D341Med (cell line): Measurements from ENCODE around the gene POU2F3.
A peak's percentile ranks its signal among the peaks of the same experiment; 100 is the strongest.

Experiments used
- DNase-seq: peaks from one replicate; pipeline ENCODE4 v3.0.0; 2012; ENCODE audit warnings: low spot score

POU2F3 gene

DNA sequence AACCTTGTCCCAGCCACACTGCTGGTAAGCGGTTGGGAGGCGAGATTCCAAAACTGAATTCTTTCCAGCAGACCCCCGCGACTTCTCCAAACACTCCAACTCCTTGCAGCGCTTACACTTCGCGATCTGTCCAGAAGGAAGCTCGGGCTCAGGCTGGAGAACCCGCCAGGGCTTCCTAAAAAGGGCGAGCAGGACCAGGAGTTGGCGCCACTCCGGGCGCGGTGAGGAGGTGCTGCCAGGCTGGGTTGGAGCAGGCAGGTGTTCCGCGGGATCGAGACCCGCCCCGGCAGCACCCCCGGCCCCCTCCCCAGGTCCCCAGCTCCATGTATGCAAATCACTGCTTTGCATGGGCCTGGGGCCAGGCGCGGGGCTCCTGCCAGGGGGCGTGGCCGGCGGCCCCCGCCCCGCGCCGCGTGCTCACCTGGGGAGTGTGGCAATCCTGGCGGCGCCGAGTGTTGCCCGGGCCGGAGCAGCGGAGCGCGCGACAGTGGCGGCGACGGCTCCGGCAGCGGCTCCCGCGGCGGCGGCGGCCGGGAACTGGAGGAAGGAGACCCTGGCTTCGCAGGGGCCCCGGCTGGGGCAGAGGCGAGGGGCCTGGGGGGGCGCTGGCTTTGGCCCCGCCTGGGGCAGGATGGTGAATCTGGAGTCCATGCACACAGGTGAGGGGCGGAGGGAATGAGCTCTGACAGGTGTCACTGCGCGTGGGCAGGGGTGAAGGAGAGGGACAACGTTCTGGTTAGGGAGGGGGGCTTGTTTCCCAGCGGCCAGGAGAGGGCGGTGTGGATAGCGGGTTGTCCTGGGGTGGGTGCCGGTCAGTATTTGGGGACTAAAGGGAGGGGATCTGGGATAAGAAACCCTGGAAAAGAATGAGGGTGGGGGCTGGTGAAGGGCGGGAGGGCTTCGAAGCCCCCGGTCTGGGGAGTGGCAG, at the start of gene POU2F3:
POU2F3 (plus strand) TSS at position 428 of the 928 bp plus-strand sequence; CDS start at position 632, 204 bp downstream.
- DNase-seq = no peak

DNA sequence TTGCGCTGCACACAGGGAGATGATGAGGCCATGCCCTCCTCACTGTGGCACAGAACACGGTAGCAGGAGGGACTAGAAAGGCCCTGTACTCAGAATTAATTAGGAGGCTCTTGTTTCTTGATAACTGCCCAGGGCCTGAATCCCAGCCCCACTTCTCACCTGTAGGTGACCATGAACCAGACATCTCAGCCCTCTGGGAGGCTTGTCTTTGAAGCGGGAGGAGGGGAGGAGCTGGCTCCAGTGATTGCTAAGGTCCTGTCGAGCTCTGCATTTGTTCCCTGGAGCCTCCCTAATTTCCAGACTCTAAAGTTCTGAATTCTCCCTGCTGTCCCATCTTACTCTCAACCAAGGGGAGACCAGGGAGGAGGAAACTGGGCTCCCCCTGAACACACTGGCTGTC, 48.9 kb upstream of the POU2F3 start:
- DNase-seq = no peak

DNA sequence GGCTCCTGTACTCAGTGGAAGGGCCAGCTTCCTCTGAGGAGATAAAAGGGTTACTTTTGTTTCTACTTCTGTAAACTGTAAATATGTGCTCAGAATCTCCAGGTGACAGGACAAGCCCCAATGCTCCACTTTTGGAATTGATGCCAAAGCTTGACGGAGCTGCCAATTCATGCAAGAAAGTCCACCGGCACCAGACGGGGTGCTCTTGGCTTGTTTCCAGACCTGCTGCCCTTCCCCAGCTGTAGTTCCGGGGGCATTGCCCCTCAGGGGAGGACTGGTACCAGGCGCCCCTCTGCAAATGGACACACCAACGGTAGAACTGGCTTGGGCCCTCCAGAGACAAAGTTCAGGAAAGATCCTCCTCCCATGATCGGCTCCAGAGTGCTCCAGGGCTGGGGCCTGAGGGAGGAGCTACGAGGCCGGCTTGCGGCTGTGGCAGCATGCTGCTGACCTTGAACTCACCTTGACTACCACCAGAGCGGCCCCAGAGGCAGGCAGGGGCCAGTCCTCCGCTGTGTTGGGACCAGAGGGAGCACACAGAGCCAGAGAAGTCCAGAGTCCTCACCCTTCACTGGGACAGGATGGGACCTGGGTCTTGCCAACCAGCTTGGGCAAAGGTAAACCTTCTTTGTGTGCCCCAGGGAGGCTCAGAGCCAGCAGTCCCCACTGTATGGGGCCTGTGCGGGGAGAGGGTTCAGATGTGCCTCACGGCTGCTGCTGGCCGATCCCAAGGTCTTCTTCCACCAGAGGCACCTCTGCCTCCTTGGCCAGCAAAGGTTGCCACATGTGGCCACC, 46.9 kb upstream of the POU2F3 start:
- no peak for DNase-seq

DNA sequence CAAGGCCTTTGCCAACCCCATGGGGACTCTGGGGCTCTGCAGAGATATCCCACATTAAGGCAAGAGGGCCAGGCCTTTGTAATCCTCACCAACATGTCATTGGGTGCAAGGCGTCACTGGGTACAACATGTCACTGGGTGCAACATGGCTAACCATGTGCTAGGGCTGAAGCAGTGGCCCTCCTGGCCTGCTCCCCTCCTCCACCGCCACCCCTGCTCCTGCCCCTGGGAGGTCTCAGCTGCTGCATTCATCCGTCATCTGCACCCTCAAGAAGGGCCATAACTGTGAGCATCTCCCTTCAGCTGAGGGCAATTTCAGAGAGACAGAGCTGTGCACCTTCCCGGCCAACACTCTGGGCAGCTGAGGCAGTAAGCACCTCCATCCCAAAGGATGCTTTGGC, 45.8 kb upstream of the POU2F3 start:
- DNase-seq = no peak

DNA sequence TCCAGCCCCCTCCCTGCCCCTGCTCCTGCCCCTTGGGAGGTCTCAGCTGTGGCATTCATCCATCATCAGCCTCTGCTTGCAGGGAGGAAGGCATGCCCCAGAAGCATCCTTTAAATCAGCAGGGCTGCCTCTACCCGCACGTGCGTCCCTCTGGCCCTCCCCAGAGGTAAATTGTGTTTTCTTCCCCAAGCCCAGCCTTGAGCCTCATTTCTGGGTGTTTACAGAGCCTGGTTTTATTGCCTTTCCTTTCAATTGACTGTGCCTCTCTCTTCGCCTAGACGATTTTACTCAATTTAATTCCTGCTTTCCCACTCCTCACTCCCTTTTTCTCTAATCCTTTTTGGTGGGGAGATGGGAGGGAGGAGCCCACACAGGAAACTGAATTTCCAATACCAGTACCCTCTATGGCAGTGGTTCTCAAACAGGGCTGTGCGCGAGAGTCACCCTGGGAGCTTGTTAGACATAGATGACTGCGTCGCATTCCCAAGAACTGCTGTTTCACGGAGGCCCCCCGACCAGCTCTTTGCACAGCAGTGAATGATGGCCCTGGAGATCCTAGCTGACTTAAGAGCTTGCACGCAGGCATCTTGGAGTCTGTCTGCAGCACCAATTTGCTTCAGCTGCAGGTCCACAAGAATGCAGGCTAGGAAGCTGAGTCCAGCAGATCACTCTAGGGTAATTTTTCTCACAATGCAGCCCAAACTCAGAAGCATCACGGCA, 44.2 kb upstream of the POU2F3 start:
- no peak for DNase-seq

DNA sequence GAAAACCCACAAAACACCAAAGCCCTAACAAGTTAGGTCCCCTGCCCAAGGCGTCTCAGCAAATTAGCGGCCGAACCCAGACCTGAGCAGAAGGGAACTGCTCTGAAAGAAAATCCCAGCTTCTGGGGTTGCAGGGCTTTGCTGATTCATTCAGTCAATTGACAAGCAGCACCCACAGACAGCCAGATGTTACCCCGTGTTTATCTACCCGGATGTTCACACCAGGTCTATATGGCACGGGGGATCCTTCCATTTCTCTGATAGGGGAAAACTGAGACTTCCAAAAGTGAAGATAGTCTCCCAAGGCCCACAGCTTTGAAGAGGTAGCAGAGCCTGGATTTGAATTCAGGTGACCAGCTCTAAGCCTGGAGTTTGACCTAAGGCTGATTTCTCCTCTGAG, 43.1 kb upstream of the POU2F3 start:
- no peak for DNase-seq

DNA sequence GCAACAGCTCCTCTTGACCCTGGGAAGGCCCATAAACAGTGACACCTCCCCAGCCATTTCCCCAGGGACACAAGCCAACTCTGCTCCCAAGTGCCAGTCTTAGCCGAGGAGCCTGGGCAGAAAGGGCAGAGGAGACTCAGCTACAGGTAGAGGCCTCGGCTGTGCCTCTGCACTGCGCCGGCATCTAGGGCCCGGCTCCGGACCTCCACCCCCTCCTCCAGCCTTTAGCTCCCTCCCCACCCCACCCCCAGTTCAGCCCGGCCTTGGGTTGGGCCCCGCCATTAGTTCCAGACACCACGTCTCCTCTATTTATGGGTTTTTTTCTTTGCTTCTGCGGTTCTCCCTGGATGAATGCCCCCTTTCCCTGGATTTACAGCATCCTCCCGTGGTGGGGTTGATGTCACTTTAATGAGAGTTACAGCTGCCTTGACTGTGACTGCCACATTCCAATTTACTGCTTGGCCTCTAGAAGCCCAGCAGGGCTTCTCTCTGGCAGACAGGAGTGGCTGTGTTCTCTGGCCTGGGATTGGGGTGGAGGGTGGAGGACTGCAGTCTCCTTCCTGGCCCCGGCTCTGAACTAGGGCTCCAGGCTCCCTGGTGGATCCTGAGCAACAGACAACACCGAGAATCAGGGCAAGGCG, 42.6 kb upstream of the POU2F3 start:
- no peak for DNase-seq

DNA sequence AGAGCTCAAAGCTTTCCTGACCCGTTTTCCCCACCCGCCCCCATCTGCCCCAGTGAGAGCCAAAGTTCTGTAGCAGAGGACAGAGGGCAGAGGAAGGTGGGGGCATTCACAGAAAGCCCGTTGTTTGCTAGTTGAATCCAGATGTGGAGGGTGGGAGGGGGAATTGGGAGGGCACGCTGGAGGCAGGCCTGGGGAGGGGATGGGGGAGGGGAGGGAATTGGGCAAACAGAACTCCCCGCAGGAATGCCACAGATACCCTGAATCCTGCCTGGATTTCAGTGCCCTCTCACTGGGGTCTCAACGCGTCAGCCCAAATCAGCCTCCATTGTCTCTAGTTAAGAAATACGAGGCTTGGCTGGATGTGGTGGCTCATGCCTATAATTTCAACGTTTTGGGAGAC, 42.0 kb upstream of the POU2F3 start:
- no peak for DNase-seq

DNA sequence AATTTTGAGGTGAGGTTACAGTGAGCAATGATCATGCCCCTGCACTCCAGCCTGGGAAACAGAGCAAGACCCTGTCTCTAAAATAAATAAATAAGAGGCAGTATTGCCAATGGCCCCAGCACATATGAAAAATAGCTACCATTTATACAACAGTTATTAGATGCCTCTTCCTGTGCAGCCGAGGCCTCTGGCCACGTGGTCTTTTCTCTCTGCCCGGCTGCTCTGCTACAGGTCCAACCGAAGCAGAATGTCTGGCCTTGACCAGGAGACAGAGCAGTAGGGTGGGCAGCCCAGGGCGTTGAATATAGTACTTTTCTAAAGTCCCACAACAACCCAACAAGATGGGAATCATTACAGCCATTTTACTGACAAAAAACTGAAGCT, 41.5 kb upstream of the POU2F3 start:
- no peak for DNase-seq

DNA sequence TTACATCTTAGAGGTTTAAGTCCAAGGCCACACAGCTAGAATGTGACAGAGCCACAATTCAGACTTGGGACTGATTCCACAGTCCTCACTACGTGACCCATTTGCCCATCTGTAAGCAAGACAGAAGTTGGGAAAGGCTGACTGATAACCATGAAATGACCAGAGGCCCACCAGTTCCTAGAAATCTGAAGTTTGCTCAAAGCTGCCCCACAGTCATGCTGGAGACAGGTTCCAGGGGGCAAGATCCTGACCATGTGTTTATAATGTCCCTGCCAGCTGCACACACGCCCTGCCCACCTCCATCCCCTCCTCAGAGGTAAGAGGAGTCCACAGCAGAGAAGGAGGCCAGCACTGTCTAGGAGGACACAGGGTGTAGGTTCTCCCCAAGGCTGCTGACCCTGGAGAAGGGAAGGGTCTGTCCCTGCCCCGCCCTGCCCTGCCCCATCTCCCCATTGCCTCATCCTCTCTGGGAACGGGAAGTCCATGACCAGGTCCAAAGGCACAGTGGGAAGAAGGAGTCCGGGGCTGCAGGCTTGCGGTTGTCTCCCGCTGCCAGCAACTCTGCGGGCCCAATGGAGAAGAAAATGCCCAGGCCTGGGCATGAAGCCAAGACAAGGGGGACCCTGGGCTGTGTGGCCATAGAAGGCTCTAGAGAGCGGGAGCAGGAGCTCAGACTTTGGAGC, 41.0 kb upstream of the POU2F3 start:
- no peak for DNase-seq

DNA sequence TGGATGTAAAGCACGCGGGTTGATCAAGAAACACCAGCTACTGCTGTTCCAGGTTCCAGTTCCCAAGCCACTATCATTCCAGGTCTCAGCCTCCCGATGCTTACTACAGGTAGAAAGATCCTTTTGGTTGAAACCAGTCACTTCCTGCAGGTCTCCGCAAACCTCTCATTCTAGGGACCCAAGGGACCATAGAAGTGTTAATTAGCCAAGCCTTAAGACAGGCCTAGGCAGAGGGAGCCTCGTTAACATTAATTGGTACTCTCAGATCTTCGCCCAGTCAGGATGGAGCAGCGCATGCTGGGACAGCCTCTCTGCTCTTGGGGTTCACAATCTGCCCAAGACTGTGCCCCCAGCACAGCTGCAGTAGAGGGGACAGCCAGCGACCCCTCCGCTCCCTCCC, 40.3 kb upstream of the POU2F3 start:
- DNase-seq = no peak

DNA sequence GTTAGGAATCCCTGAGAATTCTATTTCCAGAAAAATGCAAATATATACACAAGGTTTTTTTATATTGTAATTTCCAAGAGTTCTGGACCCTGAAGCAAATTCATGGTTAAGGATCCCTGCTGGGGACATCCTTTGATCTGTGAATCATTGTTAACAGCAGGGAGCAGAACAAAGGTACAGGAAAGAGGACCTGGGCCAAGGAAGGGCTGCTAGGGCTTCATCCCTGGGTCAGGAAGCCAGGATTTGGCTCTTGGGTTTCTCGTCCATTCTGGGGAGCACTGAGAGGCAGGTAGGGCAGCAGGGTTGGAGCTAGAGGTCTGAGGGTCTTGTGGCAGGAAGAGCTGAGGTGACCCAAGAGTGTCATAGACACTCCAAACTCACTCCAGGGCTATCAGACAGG, 39.3 kb upstream of the POU2F3 start:
- DNase-seq = no peak

DNA sequence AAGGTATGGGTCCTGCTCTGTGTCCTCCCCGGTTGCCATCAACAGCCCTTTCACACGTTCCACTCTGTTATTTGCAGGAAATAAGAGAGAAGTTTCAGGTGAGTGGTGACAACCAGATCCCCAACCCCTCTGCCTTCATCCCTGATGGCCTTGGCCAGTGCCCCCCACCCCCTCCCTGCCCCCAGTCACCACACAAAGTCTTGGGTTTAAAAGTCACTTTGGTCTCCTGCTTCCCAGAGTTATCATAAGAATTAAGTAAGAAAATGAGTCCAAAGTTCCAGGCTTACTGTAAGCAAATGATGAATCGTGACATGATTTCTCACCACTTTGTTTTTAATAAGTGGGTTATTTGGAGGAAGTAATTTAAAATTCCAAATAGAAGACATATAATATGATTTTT, 38.3 kb upstream of the POU2F3 start:
- no peak for DNase-seq

DNA sequence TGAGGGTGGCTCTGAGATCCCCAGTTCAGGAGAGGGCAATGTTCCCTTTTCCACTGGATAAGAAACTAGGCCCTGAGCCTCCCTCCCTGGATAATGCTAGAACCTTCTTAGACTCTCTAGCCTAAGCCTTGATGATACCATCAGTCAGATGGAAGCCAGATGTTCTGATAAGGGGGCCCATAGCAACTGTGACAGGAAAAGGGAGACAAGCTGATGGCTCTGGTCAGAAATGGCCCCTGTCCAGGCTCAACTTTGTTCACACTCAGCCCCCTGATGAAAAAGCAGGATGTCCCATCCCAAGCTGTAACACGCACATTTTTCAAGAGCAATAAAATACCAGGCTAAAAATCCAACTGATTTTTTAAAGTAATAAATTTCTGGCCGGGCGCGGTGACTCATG, 36.3 kb upstream of the POU2F3 start:
- DNase-seq = no peak

DNA sequence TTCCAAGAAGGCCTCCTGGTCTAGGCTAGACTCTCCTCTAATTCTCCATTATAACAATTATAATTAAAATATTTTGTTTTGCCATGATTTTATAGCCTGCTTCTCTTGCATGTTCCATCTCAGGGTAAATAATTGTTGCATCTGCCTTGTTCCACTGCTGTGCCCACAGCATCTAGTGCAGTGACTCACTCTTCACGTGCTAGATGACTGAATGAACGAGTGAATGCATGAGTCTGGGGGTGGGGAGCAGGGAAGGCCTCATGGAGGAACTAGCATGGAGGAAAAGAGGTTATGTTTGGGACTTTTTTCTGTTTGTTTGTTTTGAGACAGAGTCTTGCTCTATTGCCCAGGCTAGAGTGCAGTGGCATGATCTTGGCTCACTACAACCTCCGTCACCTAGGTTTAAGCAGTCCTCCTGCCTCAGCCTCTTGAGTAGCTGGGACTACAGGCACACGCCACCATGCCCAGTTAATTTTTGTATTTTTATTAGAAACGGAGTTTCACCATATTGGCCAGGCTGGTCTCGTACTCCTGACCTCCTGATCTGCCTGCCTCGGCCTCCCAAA, 34.3 kb upstream of the POU2F3 start:
- DNase-seq = no peak

DNA sequence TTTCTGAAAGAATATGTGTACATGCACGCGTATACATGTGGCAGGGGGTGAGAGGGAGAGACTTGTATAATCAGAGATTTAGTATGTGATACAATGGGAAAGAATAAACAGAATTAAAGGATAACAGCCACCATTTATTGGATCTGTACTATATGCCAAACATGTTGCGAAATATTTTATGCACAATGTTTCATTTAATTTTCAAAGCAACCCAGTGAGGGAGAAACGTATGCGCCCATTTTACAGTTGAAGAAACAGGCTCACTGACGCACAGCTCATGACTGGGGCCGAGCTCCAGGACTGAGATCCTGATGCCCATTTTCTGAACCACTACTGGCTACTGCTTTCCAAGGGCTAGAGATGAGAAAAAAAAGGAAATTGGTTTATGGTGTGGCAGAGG, 32.4 kb upstream of the POU2F3 start:
- no peak for DNase-seq

DNA sequence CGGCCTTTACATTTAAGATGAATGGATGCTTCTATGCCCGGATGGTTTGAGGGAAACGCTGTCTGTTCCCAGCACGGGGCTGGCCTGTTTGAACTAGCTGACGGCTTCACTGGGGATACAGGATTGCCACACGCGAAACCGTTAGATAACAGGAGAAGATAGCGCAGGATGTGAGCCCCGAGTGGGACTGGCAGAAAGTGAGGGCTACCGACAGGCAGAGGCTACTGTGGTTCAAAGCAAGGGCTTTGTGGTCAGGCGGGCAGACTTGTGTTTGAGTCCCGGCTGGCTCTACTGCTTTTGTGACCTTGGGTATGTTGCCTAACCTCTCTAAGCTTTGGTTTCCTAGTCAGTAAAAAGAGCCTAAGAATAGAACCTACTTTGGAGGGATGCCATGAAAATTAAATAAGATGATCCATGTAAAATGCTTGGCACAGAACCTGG, 31.9 kb upstream of the POU2F3 start:
- DNase-seq = no peak

DNA sequence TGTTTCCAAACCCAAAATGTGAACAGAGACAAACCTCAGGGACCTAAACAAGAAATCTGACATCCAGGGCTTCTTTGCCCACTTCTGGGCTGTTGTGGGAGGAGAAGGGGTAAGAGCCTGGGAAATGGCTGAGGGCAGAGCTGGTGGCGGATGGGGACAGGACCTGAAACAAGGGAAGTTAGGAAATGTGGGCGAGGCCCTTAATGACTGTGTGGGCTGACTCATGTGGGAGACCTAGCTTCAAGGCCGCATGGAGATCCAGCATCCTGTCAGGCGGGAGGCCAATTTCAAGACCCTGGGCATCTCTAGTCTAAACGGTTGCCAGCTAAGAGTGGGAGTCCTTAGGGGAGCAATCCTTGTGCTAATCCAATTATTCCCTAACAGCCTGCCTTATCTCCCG, 31.2 kb upstream of the POU2F3 start:
- DNase-seq = no peak

DNA sequence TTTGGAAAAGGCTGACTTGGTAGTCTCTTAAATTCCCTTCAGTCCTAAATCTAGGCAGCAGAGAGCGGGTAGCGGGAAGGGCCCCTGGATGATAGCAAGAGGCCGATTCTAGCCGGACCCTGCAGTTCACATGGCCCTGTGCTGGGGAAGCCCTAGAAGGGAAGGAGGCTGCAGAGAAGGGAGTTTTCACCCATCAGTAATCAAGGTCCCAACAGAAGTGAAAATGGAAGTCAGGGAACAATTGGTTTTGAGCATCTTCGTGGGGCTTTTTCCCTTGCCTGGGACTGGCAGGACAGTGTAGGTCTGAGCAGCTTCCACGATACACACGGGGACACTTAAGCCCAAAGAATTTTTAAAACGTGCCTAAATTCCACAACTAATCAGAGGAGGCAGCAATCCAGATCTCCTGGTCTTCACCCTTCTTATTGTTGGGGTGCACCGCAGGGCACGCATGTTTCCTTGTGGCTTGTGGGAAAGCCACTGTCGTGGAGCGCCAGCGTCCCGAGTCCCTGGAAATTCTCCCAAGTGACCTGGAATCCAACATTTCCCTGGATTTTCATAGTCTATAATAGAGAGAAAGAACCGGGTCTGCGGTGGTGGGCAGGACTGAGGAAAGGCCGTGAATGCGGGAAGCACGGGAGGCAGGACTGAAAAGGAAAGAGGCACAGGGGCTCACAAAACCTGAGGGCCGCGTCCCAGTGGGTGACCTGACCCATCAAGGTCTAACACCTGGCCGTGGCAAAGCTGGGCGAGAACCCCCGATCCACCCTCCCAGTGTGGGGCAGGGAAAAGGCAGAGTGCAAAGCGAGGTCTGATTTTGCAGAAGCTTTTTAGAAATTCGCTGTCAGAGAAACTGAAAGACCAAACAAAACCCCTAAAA, 30.0 kb upstream of the POU2F3 start:
- DNase-seq = peak; percentile 47
